ENCODE data around the gene ARHGAP29.

GRCh38 chr1:94236630-94237290 is 624 bp downstream of the ARHGAP29 start:
- TF ChIP-seq CTCF (IDR thresholded peaks at IDR 0.05; ENCODE audit: borderline replicate concordance, extremely low read depth, low read length, poor library complexity, severe bottlenecking) (peak; percentile 8), EZH2 (IDR thresholded peaks at IDR 0.05; ENCODE audit: borderline replicate concordance, low read depth, low read length, severe bottlenecking) (no peak)

Data from DND-41 (cell line).